Breast epithelium (tissue), 4 donors: ENCODE results near the gene NFAT5. TPM values are rescaled to one million over a fixed set of nuclear protein-coding genes. Genes with fewer than 3 reads are reported as not detected.

Source experiments
- DNase-seq, 2 donors: peaks; one replicate each; pipeline ENCODE4 v3.0.0-alpha.2; 2019; ENCODE audit warnings: low spot score in 2 of 2
- H3K27ac ChIP-seq, 2 donors: fragments of 200-600 bp; sonication (generic) in 1 of 2; one replicate each; pipeline ENCODE4 v1.5.1; 2016 to 2019; ENCODE audit warnings: mild to moderate bottlenecking in 1 of 2
- H3K27me3 ChIP-seq, 2 donors: fragments of 200-600 bp; sonication (generic) in 1 of 2; one replicate each; pipeline versions ENCODE4 v1.5.1 to v1.6.0; 2017 to 2019; ENCODE audit warnings: control low read depth in 1 of 2, mild to moderate bottlenecking in 1 of 2
- H3K36me3 ChIP-seq: fragments of 200-600 bp; one replicate; pipeline ENCODE4 v1.5.1; 2019
- H3K4me1 ChIP-seq, 2 donors: fragments of 200-600 bp; sonication (generic); one replicate each; pipeline ENCODE4 v1.5.1; 2016 to 2019; ENCODE audit warnings: control low read depth in 1 of 2
- H3K4me3 ChIP-seq, 3 donors: fragments of 200-600 bp; sonication (generic); 1 replicate in 2 of 3; 2 replicates in 1 of 3; pipeline ENCODE4 v1.5.1; 2016 to 2019; ENCODE audit warnings: mild to moderate bottlenecking in 3 of 3, moderate library complexity in 2 of 3
- H3K9me3 ChIP-seq, 2 donors: fragments of 200-600 bp; sonication (generic) in 1 of 2; one replicate each; pipeline ENCODE4 v1.5.1; 2016 to 2019; ENCODE audit warnings: control low read depth in 1 of 2
- CTCF ChIP-seq, 3 donors: fragments of 450-650 bp; IDR thresholded peaks; one replicate each; pipeline ENCODE4 v1.5.1; 2016 to 2017; ENCODE audit warnings: antibody characterized with exemption in 3 of 3, mild to moderate bottlenecking in 3 of 3, moderate library complexity in 3 of 3
- POLR2A ChIP-seq: fragments of 450-650 bp; IDR thresholded peaks from one replicate; pipeline ENCODE4 v1.6.1; 2016; ENCODE audit warnings: antibody characterized with exemption, mild to moderate bottlenecking, moderate library complexity
- POLR2AphosphoS5 ChIP-seq, 3 donors: sonication (generic); formaldehyde crosslinking; IDR thresholded peaks; one replicate each; pipeline ENCODE4 v1.6.1; 2017; ENCODE audit warnings: antibody characterized with exemption in 3 of 3
- intact Hi-C: fragments of 100-400 bp; cut with DNase I; formaldehyde crosslinking; loops from one replicate; pipeline ENCODE4 v1.15.1; 2023; ENCODE audit warnings: low total_unique reads
- total RNA-seq, 3 donors: library from RNA; depleted of rRNA; stranded (reverse); fragments of >200 nt; gene quantifications; one replicate each; pipeline ENCODE4 v1.1.0, GENCODE V29; 2016

Gene NFAT5
- total RNA-seq, 3 donors from 2014 or later: 57.3 to 88.3 (median 63.3) TPM

GRCh38 chr16:69721441-69721957 is 155.7 kb downstream of the NFAT5 start:
- no peak for DNase-seq
- Histone ChIP-seq H3K36me3 (no peaks in the 10 kb centered on the region), H3K9me3 (no peaks in the 10 kb centered on the region), H3K4me1 (no peaks in the 10 kb centered on the region), H3K4me3 (no peak overlapping the region), H3K27me3 (no peaks in the 10 kb centered on the region), H3K27ac (no peak overlapping the region)
- TF ChIP-seq POLR2AphosphoS5 (IDR thresholded peaks at IDR 0.05): no peak
- no peak for TF ChIP-seq POLR2A
- no peak for TF ChIP-seq CTCF (IDR thresholded peaks at IDR 0.05)
- intact Hi-C loops: no loop called here

- H3K4me1 ChIP-seq: peaks cover 0 to 6% of the 10 kb centered on the region in 2 donors
- intact Hi-C loops: no loop called here
- H3K9me3 ChIP-seq: no peaks in the 10 kb centered on the region
- no peak for TF ChIP-seq CTCF (IDR thresholded peaks at IDR 0.05)
- no peak for TF ChIP-seq POLR2AphosphoS5 (IDR thresholded peaks at IDR 0.05)
- no peak for TF ChIP-seq POLR2A
- H3K36me3 ChIP-seq: no peaks in the 10 kb centered on the region
- no peak for DNase-seq
- H3K4me3 ChIP-seq: peak overlapping the region in 1 of 3 donors; percentile 75
- no peaks in the 10 kb centered on the region for H3K27me3 ChIP-seq
- H3K27ac ChIP-seq: peak overlapping the region; percentile 86 to 89
Observed at GRCh38 chr16:69724414-69724873, 158.7 kb downstream of the NFAT5 start.

GRCh38 chr16:69724981-69725479 is 159.3 kb downstream of the NFAT5 start:
- TF ChIP-seq POLR2A (no peak), POLR2AphosphoS5 (IDR thresholded peaks at IDR 0.05) (no peak), CTCF (IDR thresholded peaks at IDR 0.05) (no peak)
- peak overlapping the region in 2 of 3 donors; percentile 0 to 75 for H3K4me3 ChIP-seq
- no peaks in the 10 kb centered on the region for H3K9me3 ChIP-seq
- H3K27ac ChIP-seq: peak overlapping the region; percentile 86 to 89
- no peak for DNase-seq
- no peaks in the 10 kb centered on the region for H3K36me3 ChIP-seq
- intact Hi-C loops: no loop called here
- peaks cover 0 to 6% of the 10 kb centered on the region in 2 donors for H3K4me1 ChIP-seq
- H3K27me3 ChIP-seq: no peaks in the 10 kb centered on the region

GRCh38 chr16:69725480-69726312 is 159.9 kb downstream of the NFAT5 start:
- no peak for DNase-seq
- Histone ChIP-seq H3K27me3 (no peaks in the 10 kb centered on the region), H3K4me3 (peak overlapping the region; percentile 50 to 75 (median 60)), H3K36me3 (no peaks in the 10 kb centered on the region), H3K27ac (peak overlapping the region; percentile 86 to 89), H3K9me3 (no peaks in the 10 kb centered on the region), H3K4me1 (peaks cover 0 to 6% of the 10 kb centered on the region in 2 donors)
- TF ChIP-seq CTCF (IDR thresholded peaks at IDR 0.05) (no peak), POLR2A (no peak), POLR2AphosphoS5 (IDR thresholded peaks at IDR 0.05) (no peak)
- intact Hi-C loops: loop anchor here (2.0 kb wide), 1 partner anchor 15 kb away; no protein-coding TSS in a partner anchor
